ENCODE measurements around the gene ADAMTS8.

GRCh38 chr11:130370845-130371590 lies 57.4 kb downstream of the ADAMTS8 start:
- TF ChIP-seq, protein P1, sequence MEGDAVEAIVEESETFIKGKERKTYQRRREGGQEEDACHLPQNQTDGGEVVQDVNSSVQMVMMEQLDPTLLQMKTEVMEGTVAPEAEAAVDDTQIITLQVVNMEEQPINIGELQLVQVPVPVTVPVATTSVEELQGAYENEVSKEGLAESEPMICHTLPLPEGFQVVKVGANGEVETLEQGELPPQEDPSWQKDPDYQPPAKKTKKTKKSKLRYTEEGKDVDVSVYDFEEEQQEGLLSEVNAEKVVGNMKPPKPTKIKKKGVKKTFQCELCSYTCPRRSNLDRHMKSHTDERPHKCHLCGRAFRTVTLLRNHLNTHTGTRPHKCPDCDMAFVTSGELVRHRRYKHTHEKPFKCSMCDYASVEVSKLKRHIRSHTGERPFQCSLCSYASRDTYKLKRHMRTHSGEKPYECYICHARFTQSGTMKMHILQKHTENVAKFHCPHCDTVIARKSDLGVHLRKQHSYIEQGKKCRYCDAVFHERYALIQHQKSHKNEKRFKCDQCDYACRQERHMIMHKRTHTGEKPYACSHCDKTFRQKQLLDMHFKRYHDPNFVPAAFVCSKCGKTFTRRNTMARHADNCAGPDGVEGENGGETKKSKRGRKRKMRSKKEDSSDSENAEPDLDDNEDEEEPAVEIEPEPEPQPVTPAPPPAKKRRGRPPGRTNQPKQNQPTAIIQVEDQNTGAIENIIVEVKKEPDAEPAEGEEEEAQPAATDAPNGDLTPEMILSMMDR (IDR thresholded peaks at IDR 0.05): no peak
- TF ChIP-seq POLR2AphosphoS5 (IDR thresholded peaks at IDR 0.05): no peak
